ENCODE data around the gene SYVN1.
"Not testable (repeated sequence)": the region's sequence is repeated elsewhere in the genome, so short reads cannot be mapped to it uniquely, and the experiment has no call there.

Gene SYVN1

GRCh38 chr11:65125197-65126056 lies 8.9 kb downstream of the SYVN1 start:
- DNase-seq: no peak

- DNase-seq: no peak
These were observed 9.7 kb downstream of the SYVN1 start for GRCh38 chr11:65124480-65125196.

GRCh38 chr11:65121865-65122696 lies 12.2 kb downstream of the SYVN1 start, which contains the start of the genes FAU and MRPL49:
Gene FAU (minus strand): TSS chr11:65122134. CDS start chr11:65121813, 321 bp downstream.
Gene MRPL49 (plus strand): TSS chr11:65122321. CDS start chr11:65122347, 26 bp downstream.
- DNase-seq: peak; percentile 99

GRCh38 chr11:65121447-65121864 lies 12.9 kb downstream of the SYVN1 start:
- DNase-seq: no peak

- no peak for DNase-seq
These were observed 13.5 kb downstream of the SYVN1 start for GRCh38 chr11:65120831-65121230.

GRCh38 chr11:65119670-65119995 lies 14.7 kb downstream of the SYVN1 start:
- DNase-seq: no peak

GRCh38 chr11:65118891-65119669 lies 15.2 kb downstream of the SYVN1 start:
- DNase-seq: not testable (repeated sequence)

GRCh38 chr11:65118097-65118837 lies 16.1 kb downstream of the SYVN1 start:
- DNase-seq: no peak

GRCh38 chr11:65117206-65118096 lies 16.9 kb downstream of the SYVN1 start, which contains the start of gene ZNHIT2:
Gene ZNHIT2 (minus strand): TSS chr11:65117701. CDS start chr11:65117653, 48 bp downstream.
- DNase-seq: peak; percentile 100

GRCh38 chr11:65116370-65117205 lies 17.7 kb downstream of the SYVN1 start:
- no peak for DNase-seq

- no peak for DNase-seq
These were observed 18.8 kb downstream of the SYVN1 start for GRCh38 chr11:65115361-65116082.

- DNase-seq: no peak
These were observed 19.7 kb downstream of the SYVN1 start for GRCh38 chr11:65114538-65115171.

- no peak for DNase-seq
These were observed 20.5 kb downstream of the SYVN1 start for GRCh38 chr11:65113839-65114238.

- no peak for DNase-seq
These were observed 21.0 kb downstream of the SYVN1 start for GRCh38 chr11:65113361-65113756.

GRCh38 chr11:65112546-65113360 lies 21.6 kb downstream of the SYVN1 start:
- peak; percentile 68 for DNase-seq

- DNase-seq: peak; percentile 88
These were observed 22.4 kb downstream of the SYVN1 start, which contains the start of gene TM7SF2 for GRCh38 chr11:65111744-65112545. Gene TM7SF2 (plus strand): TSS chr11:65111872. CDS start chr11:65112016, 144 bp downstream.

All from KG1 (cell line).